Glutamatergic neuron (in vitro differentiated cells): Measurements from ENCODE around the gene TBRG4. TPM values are rescaled to one million over a fixed set of nuclear protein-coding genes. Genes with fewer than 3 reads are reported as not detected.

Experiments used
- DNase-seq: peaks from one replicate; pipeline ENCODE4 v3.0.0; 2022
- H3K27ac Mint-ChIP-seq: one replicate; pipeline ENCODE4 v1.8.0; 2020; ENCODE audit warnings: mild to moderate bottlenecking, mixed read lengths, inconsistent platforms; ENCODE audit not compliant: unreplicated experiment
- H3K27me3 Mint-ChIP-seq: one replicate; pipeline ENCODE4 v1.8.0; 2020; ENCODE audit warnings: mild to moderate bottlenecking, moderate library complexity, mixed read lengths, inconsistent platforms; ENCODE audit not compliant: unreplicated experiment
- H3K36me3 Mint-ChIP-seq: one replicate; pipeline ENCODE4 v1.8.0; 2020; ENCODE audit warnings: mild to moderate bottlenecking, mixed read lengths, inconsistent platforms; ENCODE audit not compliant: unreplicated experiment
- H3K4me1 Mint-ChIP-seq: one replicate; pipeline ENCODE4 v1.8.0; 2020; ENCODE audit warnings: mild to moderate bottlenecking, low read depth, mixed read lengths, inconsistent platforms; ENCODE audit not compliant: unreplicated experiment
- H3K4me3 Mint-ChIP-seq: one replicate; pipeline ENCODE4 v1.8.0; 2020; ENCODE audit warnings: mild to moderate bottlenecking, mixed read lengths, inconsistent platforms; ENCODE audit not compliant: unreplicated experiment
- H3K9me3 Mint-ChIP-seq: one replicate; pipeline ENCODE4 v1.8.0; 2020; ENCODE audit warnings: mild to moderate bottlenecking, moderate library complexity, mixed read lengths, inconsistent platforms; ENCODE audit not compliant: unreplicated experiment
- total RNA-seq: library from RNA; stranded (reverse); fragmentation: NEBNext Ultra II Directional; extraction: Animal tissue kit (Norgen Biotek cat#: 25700); gene quantifications from one replicate; pipeline ENCODE4 v1.2.1, GENCODE V29; 2021; ENCODE audit not compliant: unreplicated experiment
- TF ChIP-seq, protein P1 (sequence below): fragments of 200-600 bp; sonication (generic); IDR thresholded peaks from one replicate; pipeline ENCODE4 v1.5.0; 2021; ENCODE audit not compliant: partially characterized antibody, unreplicated experiment

TBRG4 gene
- total RNA-seq, 1 donor from 2014 or later, result 90.1 TPM

DNA sequence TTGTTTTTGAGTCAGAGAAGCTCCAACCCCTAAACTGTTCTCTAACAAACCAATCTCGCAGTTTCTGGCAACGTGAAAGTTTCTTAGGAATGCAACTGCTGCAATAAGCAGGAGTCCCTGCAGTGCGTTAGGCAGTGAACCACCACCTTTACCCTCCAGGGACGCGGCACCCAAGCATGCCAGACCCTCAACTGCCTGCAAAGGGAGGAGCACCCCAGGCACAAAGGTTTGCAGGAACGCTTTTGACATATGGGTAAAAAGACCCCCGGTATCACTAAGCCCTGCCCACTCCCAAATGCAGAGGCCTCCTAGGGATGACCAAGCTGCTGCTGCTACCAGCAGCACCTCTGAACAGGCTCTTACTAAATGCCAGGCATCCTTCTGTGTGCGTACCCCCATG lies 4.7 kb downstream of the TBRG4 start:
- H3K4me3 Mint-ChIP-seq, result no peak overlapping the region
- TF ChIP-seq, protein P1, sequence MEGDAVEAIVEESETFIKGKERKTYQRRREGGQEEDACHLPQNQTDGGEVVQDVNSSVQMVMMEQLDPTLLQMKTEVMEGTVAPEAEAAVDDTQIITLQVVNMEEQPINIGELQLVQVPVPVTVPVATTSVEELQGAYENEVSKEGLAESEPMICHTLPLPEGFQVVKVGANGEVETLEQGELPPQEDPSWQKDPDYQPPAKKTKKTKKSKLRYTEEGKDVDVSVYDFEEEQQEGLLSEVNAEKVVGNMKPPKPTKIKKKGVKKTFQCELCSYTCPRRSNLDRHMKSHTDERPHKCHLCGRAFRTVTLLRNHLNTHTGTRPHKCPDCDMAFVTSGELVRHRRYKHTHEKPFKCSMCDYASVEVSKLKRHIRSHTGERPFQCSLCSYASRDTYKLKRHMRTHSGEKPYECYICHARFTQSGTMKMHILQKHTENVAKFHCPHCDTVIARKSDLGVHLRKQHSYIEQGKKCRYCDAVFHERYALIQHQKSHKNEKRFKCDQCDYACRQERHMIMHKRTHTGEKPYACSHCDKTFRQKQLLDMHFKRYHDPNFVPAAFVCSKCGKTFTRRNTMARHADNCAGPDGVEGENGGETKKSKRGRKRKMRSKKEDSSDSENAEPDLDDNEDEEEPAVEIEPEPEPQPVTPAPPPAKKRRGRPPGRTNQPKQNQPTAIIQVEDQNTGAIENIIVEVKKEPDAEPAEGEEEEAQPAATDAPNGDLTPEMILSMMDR, result no peak
- H3K27ac Mint-ChIP-seq, result no peak overlapping the region
- no peak for DNase-seq
- H3K4me1 Mint-ChIP-seq, result peaks cover 2% of the 10 kb centered on the region
- H3K36me3 Mint-ChIP-seq, result no peaks in the 10 kb centered on the region
- peaks cover 11% of the 10 kb centered on the region for H3K9me3 Mint-ChIP-seq
- peaks cover 8% of the 10 kb centered on the region for H3K27me3 Mint-ChIP-seq

DNA sequence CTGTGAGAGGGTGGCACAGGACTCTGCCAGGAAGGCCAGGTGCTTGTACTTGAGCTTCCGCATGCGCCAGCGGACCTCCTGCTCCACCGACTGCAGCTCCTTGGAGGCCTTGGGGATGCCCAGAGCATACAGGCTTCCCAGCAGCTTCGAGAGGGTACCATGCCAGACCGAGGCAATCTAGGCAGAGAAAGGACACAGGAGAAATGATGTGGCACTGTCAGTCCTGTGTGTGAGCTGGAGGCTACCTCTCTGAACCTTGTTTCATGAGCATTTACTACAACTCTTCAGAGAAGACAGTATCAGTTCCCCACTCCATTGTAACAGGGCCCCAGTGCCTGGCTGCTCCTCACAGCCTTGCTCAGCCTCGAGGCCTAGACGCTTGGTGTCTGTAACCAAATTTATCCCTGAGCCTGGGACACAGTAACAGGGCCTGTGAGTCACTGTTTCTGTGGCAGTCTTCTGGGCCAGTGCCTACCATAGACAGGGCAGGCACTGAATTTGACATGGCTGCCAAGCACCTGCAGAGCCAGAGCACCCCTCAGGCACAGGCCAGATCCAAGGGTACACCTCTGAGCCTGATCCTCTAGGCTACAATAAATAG lies 5.8 kb downstream of the TBRG4 start:
- Mint-ChIP-seq H3K27me3 (no peaks in the 10 kb centered on the region), H3K4me3 (no peak overlapping the region), H3K4me1 (peaks cover 2% of the 10 kb centered on the region), H3K36me3 (no peaks in the 10 kb centered on the region), H3K27ac (no peak overlapping the region), H3K9me3 (peaks cover 3% of the 10 kb centered on the region)
- TF ChIP-seq, protein P1, result no peak
- no peak for DNase-seq

DNA sequence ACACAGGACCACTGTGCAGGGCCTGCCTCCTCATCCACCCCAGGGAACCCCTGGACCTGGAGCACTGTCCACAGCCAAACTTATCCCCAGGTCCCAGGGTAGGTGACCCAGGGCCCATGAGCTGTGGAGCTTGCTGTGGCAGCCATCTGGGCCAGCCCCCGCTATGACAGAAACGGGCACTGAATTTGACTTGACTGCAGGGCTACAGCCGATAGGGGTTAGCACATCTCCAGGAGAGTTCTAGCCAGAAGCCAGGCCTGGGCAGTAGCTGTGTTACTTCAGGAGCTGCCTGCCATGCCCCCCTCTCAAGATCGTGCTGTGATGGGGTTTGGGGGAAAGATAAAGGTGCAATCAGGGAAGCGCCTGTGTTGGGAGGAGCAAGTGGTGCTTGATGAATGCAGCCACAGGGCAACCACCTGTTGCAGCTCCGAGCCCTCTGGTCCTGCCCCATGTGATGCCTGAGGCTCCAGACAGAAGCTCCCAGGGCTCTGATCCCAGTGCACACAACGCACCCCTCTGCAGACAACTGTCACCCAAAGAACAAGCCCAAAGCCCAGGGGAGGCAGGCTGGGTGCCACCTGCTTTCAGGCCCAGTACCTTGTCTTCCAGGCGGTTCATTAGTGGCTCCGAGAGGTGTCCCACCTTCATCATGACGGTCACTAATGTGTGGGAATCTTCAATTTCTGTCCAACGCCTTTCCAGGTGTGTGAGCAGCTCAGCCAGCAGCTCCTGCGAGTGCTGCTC lies 6.5 kb downstream of the TBRG4 start:
- Mint-ChIP-seq H3K4me1 (peaks cover 2% of the 10 kb centered on the region), H3K36me3 (no peaks in the 10 kb centered on the region), H3K27ac (no peak overlapping the region), H3K4me3 (no peak overlapping the region), H3K9me3 (peaks cover 2% of the 10 kb centered on the region), H3K27me3 (no peaks in the 10 kb centered on the region)
- DNase-seq, result no peak
- TF ChIP-seq, protein P1, result no peak

DNA sequence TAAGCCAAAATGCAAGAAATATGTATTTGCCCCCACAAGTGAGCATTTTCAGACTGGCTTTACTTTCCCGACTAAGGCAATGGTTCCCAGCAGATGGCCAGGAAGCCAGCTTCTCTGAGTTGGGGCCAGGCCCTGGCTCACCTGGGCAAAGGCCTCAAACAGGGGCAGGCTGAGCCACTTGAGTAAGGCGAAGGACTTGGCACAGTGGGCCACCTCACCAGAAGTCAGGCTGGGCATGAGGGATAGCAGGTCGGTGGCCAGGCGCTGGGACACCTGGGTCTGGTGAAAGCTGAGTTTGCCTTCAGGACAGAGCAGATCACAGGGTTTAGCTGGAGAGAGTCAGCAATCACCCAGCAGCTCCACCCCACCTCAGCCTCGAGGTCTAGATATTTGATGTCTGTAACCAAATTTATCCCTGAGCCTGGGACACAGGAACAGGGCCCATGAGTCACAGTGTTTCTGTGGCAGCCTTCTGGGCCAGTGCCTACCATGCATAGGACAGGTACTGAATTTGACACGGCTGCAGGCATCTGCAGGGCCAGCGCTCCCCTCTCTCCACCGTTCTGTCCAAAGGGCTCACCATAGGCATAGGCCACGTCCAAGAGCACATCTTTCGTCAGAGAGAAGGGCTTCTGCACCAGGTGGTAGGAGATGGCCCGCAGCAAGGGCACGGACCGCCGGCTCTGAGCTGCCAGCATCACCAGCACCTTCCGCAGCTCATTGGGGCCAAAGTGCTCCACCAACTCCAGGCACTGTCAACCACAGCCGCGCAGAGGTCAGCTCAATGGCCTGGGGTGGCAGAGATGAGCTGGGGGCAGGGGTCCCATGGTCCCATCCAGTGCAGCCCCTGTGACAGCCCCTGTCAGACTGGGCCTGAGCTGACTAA lies 7.3 kb downstream of the TBRG4 start:
- H3K9me3 Mint-ChIP-seq, result peaks cover 3% of the 10 kb centered on the region
- H3K4me1 Mint-ChIP-seq, result peaks cover 2% of the 10 kb centered on the region
- H3K4me3 Mint-ChIP-seq, result no peak overlapping the region
- no peak for DNase-seq
- no peaks in the 10 kb centered on the region for H3K27me3 Mint-ChIP-seq
- TF ChIP-seq, protein P1, result no peak
- no peak overlapping the region for H3K27ac Mint-ChIP-seq
- H3K36me3 Mint-ChIP-seq, result no peaks in the 10 kb centered on the region
